Mammary epithelial cell (primary cell): ENCODE results near the gene PLCH1.

ENCODE experiments used
- EZH2 ChIP-seq: IDR thresholded peaks from 2 replicates; pipeline ENCODE4 v1.6.1; 2012; ENCODE audit warnings: low read length, inconsistent platforms, borderline replicate concordance
- TF ChIP-seq, protein P1 (sequence below), 2 donors: IDR thresholded peaks in 1 of 2; conservative IDR thresholded peaks in 1 of 2; 2 replicates each; pipeline ENCODE4 v1.5.1; 2011 to 2012; ENCODE audit warnings: inconsistent platforms in 2 of 2, low read length in 2 of 2, mild to moderate bottlenecking in 2 of 2, control low read depth in 1 of 2, low read depth in 1 of 2; ENCODE audit not compliant: insufficient read depth in 1 of 2; ENCODE audit errors: extremely low read depth in 1 of 2

DNA sequence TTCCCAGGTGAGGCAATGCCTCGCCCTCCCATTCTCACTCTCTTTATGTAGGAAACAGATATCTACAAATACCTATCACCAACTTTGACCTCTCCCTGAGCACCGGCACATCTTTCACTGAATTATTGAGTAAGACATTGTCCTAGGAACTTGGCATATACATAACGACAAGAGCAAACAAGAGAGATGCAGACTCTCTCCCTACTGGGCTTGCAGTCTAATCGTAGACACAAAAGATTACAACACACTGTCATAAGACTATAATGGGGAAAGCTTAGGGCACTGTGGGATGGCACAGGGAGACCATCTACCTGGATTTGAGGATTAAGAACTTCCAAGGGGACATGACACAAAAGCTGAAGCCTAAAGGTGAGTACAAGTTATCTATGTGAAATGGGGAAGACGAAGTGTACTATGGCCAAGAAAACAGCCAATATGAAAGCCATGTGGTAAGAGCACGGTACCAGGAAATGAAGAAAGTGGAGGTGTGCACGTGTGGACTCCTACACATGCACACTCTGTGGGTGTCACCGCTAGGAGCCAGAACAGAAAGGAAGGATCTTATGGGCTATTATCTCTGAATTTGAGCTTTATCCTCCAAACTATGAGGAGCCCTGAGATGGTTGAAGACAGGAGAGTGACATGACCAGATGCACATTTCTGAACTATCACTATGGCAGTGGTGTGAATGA is 232.6 kb downstream of the PLCH1 start:
- TF ChIP-seq, protein P1, sequence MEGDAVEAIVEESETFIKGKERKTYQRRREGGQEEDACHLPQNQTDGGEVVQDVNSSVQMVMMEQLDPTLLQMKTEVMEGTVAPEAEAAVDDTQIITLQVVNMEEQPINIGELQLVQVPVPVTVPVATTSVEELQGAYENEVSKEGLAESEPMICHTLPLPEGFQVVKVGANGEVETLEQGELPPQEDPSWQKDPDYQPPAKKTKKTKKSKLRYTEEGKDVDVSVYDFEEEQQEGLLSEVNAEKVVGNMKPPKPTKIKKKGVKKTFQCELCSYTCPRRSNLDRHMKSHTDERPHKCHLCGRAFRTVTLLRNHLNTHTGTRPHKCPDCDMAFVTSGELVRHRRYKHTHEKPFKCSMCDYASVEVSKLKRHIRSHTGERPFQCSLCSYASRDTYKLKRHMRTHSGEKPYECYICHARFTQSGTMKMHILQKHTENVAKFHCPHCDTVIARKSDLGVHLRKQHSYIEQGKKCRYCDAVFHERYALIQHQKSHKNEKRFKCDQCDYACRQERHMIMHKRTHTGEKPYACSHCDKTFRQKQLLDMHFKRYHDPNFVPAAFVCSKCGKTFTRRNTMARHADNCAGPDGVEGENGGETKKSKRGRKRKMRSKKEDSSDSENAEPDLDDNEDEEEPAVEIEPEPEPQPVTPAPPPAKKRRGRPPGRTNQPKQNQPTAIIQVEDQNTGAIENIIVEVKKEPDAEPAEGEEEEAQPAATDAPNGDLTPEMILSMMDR (conservative IDR thresholded peaks at IDR 0.05 in 1 of 2, IDR thresholded peaks at IDR 0.05 in 1 of 2; ENCODE audit: extremely low read depth in 1 of 2, insufficient read depth in 1 of 2, low read depth in 1 of 2, low read length in 2 of 2) = no peak
- no peak for TF ChIP-seq EZH2
